D721Med (cell line): ENCODE results near the gene VRK2.

ENCODE experiments used
- DNase-seq: peaks from one replicate; pipeline ENCODE4 v3.0.0; 2011; ENCODE audit warnings: low spot score; ENCODE audit not compliant: insufficient read length
- FAIRE-seq: peaks from 2 replicates; lab custom pipeline; 2011; peaks lifted over from hg19 to GRCh38; lab: Jason Lieb, UNC
- TF ChIP-seq, protein P1 (sequence below): IDR thresholded peaks from 2 replicates; pipeline ENCODE4 v1.5.1; 2012; ENCODE audit warnings: mild to moderate bottlenecking, control low read depth; ENCODE audit not compliant: insufficient read depth; ENCODE audit errors: missing control alignments

The VRK2 gene

DNA sequence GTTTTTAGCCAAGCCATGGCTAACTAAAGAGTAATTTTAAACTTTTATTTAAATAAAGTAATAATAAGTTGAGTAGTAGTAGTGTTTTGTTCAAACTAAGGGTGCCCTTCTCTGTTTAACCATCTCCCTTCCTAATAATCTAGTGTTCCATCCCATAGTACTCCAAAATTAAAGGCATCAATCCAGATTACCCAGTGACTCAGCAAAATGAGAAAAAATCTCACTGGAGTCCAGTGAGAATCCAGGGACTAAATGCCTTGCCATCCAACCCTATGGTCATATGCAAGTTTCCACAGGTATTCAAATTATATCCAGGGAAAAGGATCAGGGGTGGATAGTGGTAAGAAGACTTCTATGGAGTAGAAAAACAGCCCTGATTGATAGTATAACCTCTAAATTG is 19.6 kb upstream of the VRK2 start:
- TF ChIP-seq, protein P1, sequence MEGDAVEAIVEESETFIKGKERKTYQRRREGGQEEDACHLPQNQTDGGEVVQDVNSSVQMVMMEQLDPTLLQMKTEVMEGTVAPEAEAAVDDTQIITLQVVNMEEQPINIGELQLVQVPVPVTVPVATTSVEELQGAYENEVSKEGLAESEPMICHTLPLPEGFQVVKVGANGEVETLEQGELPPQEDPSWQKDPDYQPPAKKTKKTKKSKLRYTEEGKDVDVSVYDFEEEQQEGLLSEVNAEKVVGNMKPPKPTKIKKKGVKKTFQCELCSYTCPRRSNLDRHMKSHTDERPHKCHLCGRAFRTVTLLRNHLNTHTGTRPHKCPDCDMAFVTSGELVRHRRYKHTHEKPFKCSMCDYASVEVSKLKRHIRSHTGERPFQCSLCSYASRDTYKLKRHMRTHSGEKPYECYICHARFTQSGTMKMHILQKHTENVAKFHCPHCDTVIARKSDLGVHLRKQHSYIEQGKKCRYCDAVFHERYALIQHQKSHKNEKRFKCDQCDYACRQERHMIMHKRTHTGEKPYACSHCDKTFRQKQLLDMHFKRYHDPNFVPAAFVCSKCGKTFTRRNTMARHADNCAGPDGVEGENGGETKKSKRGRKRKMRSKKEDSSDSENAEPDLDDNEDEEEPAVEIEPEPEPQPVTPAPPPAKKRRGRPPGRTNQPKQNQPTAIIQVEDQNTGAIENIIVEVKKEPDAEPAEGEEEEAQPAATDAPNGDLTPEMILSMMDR, result no peak
- FAIRE-seq, result no peak
- DNase-seq, result no peak

GRCh38 chr2:58030771-58031170 is 15.8 kb upstream of the VRK2 start:
- no peak for FAIRE-seq
- TF ChIP-seq, protein P1, result no peak
- no peak for DNase-seq

DNA sequence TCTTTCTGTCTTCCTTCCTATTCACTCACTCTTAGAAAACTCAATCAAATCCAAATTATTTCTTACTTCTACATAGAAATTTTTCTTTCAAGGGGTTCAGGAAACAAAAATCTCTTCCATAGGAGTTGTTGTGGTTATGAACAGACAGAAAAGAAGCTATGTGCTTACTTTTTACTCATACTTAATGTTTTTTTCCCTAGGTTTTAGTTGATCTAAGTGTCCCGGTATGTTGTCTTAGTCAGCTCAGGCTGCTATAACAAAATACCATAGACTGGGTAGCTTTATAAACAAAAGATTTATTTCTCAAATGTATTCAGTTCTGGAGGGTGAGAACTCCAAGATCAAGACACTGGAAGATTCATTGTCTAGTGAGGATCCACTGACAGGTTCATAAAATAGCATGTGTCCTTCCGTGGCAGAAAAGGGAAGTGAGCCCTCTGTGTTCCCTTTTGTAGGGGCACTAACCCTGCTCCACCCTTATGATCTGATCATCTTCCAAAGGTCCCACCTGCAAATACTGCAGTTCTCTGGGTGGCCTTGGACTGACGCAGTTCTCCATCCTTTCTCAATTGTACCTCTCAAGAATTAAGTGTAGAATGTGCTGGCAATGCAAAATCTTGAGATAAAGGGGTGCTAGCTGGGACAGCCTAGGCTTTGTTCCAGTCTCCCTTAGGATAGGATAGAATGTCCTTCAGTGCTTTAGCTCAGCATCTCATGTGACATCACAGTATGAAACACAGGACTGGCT is 14.4 kb upstream of the VRK2 start:
- no peak for DNase-seq
- TF ChIP-seq, protein P1, result no peak
- no peak for FAIRE-seq

DNA sequence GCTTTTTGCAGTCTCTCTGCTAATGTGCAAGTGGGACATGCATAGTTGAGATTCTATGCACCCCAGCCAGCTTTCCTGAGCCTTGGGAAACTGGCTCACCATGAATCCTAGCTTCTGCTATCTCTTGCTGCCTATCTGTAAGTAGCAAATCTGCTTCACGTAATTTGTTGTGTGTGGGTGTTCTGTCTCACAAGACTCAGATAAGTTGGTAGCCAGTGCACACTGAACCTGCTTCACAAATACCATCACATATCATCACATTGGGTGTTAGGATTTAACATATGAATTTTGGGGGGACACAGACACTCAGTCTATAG is 13.9 kb upstream of the VRK2 start:
- FAIRE-seq, result no peak
- TF ChIP-seq, protein P1, result no peak

GRCh38 chr2:58033530-58033929 is 13.1 kb upstream of the VRK2 start:
- FAIRE-seq (no peak), DNase-seq (no peak)
- TF ChIP-seq, protein P1, result no peak

More for the DNA sequence above, 13.9 kb upstream of the VRK2 start:
- DNase-seq, result no peak

DNA sequence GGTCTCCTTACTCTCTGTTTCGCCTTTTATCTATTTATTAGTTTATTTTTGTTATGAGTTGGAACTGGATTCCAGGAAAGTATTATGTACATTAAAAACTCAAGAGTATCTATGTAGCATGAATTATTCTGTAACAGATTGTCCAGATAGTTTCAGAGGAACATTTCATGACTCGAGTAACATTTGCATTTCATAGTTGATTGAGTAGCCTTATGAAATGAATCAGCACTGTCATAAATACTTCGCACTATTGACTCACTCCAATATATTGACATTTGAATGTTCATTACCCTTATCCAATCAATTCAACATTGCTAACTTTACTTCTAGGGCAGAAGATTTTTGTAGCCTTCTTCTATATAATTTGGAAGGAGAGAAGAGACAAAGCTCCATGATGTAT is 11.3 kb upstream of the VRK2 start:
- TF ChIP-seq, protein P1, result no peak
- DNase-seq (no peak), FAIRE-seq (no peak)

DNA sequence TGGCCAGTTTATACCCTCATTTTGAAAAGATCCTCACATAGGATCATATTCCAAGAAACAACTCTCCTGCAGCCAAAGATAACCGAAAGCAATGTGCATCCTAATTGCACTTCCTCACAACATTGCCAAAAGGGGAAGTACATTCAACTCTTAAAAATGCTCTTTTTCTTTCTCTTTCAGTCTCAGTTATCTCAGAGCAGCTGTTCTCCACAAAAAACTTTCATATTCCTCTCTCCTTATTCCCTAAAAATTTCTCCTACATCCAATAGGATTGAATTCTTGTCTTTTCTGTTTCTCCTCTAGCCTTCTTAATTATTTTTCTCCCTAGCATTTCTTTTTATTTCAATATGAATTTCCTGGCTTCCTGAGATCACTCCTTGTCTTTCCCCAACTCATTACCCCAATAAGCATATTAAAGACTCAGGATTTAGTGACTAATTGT is 7.4 kb upstream of the VRK2 start:
- FAIRE-seq (no peak), DNase-seq (no peak)
- TF ChIP-seq, protein P1, result no peak
